ENCODE results near the gene TLN1. TPM values are rescaled to one million over a fixed set of nuclear protein-coding genes. Genes with fewer than 3 reads are reported as not detected.

Gene TLN1
- total and polyA plus RNA-seq, 11 donors: 152 to 373 (median 257) TPM

GRCh38 chr9:35650341-35651158 lies 81.4 kb downstream of the TLN1 start, which contains the start of gene SIT1:
SIT1 (minus strand) TSS chr9:35650931; CDS start chr9:35650853, 78 bp downstream.
- ATAC-seq (no peak), DNase-seq (no peak)
- TF ChIP-seq POLR2A (IDR thresholded peaks at IDR 0.05): no peak
- TF ChIP-seq, protein P1, sequence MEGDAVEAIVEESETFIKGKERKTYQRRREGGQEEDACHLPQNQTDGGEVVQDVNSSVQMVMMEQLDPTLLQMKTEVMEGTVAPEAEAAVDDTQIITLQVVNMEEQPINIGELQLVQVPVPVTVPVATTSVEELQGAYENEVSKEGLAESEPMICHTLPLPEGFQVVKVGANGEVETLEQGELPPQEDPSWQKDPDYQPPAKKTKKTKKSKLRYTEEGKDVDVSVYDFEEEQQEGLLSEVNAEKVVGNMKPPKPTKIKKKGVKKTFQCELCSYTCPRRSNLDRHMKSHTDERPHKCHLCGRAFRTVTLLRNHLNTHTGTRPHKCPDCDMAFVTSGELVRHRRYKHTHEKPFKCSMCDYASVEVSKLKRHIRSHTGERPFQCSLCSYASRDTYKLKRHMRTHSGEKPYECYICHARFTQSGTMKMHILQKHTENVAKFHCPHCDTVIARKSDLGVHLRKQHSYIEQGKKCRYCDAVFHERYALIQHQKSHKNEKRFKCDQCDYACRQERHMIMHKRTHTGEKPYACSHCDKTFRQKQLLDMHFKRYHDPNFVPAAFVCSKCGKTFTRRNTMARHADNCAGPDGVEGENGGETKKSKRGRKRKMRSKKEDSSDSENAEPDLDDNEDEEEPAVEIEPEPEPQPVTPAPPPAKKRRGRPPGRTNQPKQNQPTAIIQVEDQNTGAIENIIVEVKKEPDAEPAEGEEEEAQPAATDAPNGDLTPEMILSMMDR (IDR thresholded peaks at IDR 0.05): no peak
- 66 to 74% (median 71%) methylated on average over 17 to 22 of the region's 22 CpGs for WGBS, 4 donors
- Histone ChIP-seq H3K36me3 (no peaks in the 10 kb centered on the region), H3K4me3 (peak within 1 kb of the TSS in 4 of 12 donors; percentile 20 to 54 (median 27)), H3K9me3 (no peaks in the 10 kb centered on the region), H3K4me1 (peaks cover 0 to 54% (median 9%) of the 10 kb centered on the region in 12 donors), H3K27me3 (no peaks in the 10 kb centered on the region), H3K27ac (peak within 1 kb of the TSS in 4 of 12 donors; percentile 17 to 86 (median 26))
- intact Hi-C loops (cut with DNase I): loop anchor here in 5 of 10 donors (10.0 kb wide), 4 partner anchors 46 to 234 kb away; partner anchors contain the start of genes TESK1 (in 2 of the 5), FAM221B (in 1 of the 5), HINT2 (in 1 of the 5) and SPAG8 (in 1 of the 5)

- peak overlapping the region in 4 of 12 donors; percentile 3 to 86 (median 26) for H3K27ac ChIP-seq
- DNase-seq (no peak), ATAC-seq (peak in 1 of 4 donors; percentile 4)
- intact Hi-C loops (cut with DNase I): loop anchor here in 8 of 10 donors (5.0 to 10.0 kb wide), 9 partner anchors 38 to 235 kb away; partner anchors contain the start of genes TESK1 (in 2 of the 8), FAM221B (in 1 of the 8), HINT2 (in 1 of the 8) and SPAG8 (in 1 of the 8)
- H3K4me3 ChIP-seq: peak overlapping the region in 4 of 12 donors; percentile 20 to 54 (median 27)
- no peaks in the 10 kb centered on the region for H3K36me3 ChIP-seq
- no peaks in the 10 kb centered on the region for H3K27me3 ChIP-seq
- TF ChIP-seq POLR2A (IDR thresholded peaks at IDR 0.05): no peak
- no peaks in the 10 kb centered on the region for H3K9me3 ChIP-seq
- peaks cover 0 to 62% (median 9%) of the 10 kb centered on the region in 12 donors for H3K4me1 ChIP-seq
- 79 to 81% (median 80%) methylated on average over 24 to 26 of the region's 26 CpGs for WGBS, 4 donors
These were observed 82.3 kb downstream of the TLN1 start for GRCh38 chr9:35649431-35650340.

Small RNA genes lying within 50 kb of the gene (microRNA-seq; reads per million reads assigned to microRNA genes)
- gene MIR6852: 0 to 0.41 (median 0.03) reads per million in 4 donors
- gene MIR6853: 0.41 to 0.77 (median 0.52) reads per million in 4 donors

Other genes starting within 250 kb of the TLN1 start
- 10 to 100 TPM; 23.0 to 56.1 (median 30.5) TPM for gene RUSC2, start 242.1 kb downstream of the TLN1 start, total RNA-seq
- gene RUSC2, start 242.1 kb downstream of the TLN1 start, polyA plus RNA-seq: 10 to 100 TPM; 23.8 to 38.0 TPM
- gene TESK1, start 126.9 kb downstream of the TLN1 start, total RNA-seq: 10 to 100 TPM; 19.8 to 47.6 (median 24.5) TPM
- 10 to 100 TPM; 33.3 to 40.8 TPM for gene TESK1, start 126.9 kb downstream of the TLN1 start, polyA plus RNA-seq
- gene CD72, start 113.8 kb downstream of the TLN1 start, total RNA-seq: 1 to 10 TPM in 4 of 9 donors, under 1 TPM in 3, not detected in 2; 0.46 to 10.0 (median 1.2) TPM
- gene CD72, start 113.8 kb downstream of the TLN1 start, polyA plus RNA-seq: under 1 TPM; 0.38 to 0.76 TPM
- gene SIT1, start 81.3 kb downstream of the TLN1 start, total RNA-seq: 1 to 10 TPM in 1 of 9 donors, under 1 TPM in 2, not detected in 6; 0.47 to 4.2 (median 0.54) TPM
- gene SIT1, start 81.3 kb downstream of the TLN1 start, polyA plus RNA-seq: under 1 TPM in 1 of 2 donors, not detected in 1; 0.19 TPM
- over 10,000 TPM in 3 of 9 donors, 1,000 to 10,000 TPM in 5, 100 to 1,000 TPM in 1; 462 to 18,741 (median 5,764) TPM for gene RMRP, start 74.2 kb downstream of the TLN1 start, total RNA-seq
- 100 to 1,000 TPM; 118 to 429 TPM for gene RMRP, start 74.2 kb downstream of the TLN1 start, polyA plus RNA-seq
- 10 to 100 TPM; 35.5 to 78.5 (median 43.8) TPM for gene CCDC107, start 73.9 kb downstream of the TLN1 start, total RNA-seq
- 100 to 1,000 TPM in 1 of 2 donors, 10 to 100 TPM in 1; 70.1 to 116 TPM for gene CCDC107, start 73.9 kb downstream of the TLN1 start, polyA plus RNA-seq
- 1 to 10 TPM in 1 of 9 donors, under 1 TPM in 8; 0.11 to 1.2 (median 0.27) TPM for gene ARHGEF39, start 67.0 kb downstream of the TLN1 start, total RNA-seq
- under 1 TPM; 0.12 to 0.30 TPM for gene ARHGEF39, start 67.0 kb downstream of the TLN1 start, polyA plus RNA-seq
- 10 to 100 TPM in 1 of 9 donors, 1 to 10 TPM in 1, under 1 TPM in 1, not detected in 6; 0.47 to 13.9 (median 2.3) TPM for gene CA9, start 58.3 kb downstream of the TLN1 start, total RNA-seq
- under 1 TPM; 0.23 to 0.54 TPM for gene CA9, start 58.3 kb downstream of the TLN1 start, polyA plus RNA-seq
- 1,000 to 10,000 TPM in 3 of 9 donors, 100 to 1,000 TPM in 6; 621 to 1,314 (median 858) TPM for gene TPM2, start 42.3 kb downstream of the TLN1 start, total RNA-seq
- gene TPM2, start 42.3 kb downstream of the TLN1 start, polyA plus RNA-seq: 1,000 to 10,000 TPM in 1 of 2 donors, 100 to 1,000 TPM in 1; 761 to 2,450 TPM
- gene CREB3, start 471 bp upstream of the TLN1 start, total RNA-seq: 10 to 100 TPM; 16.1 to 38.0 (median 25.5) TPM
- 10 to 100 TPM; 26.7 to 49.4 TPM for gene CREB3, start 471 bp upstream of the TLN1 start, polyA plus RNA-seq
- gene GBA2, start 17.0 kb upstream of the TLN1 start, total RNA-seq: 10 to 100 TPM; 52.1 to 93.8 (median 65.5) TPM
- 10 to 100 TPM; 54.1 to 96.2 TPM for gene GBA2, start 17.0 kb upstream of the TLN1 start, polyA plus RNA-seq
- 10 to 100 TPM; 25.4 to 38.8 (median 32.7) TPM for gene RGP1, start 17.1 kb upstream of the TLN1 start, total RNA-seq
- 10 to 100 TPM; 14.7 to 29.8 TPM for gene RGP1, start 17.1 kb upstream of the TLN1 start, polyA plus RNA-seq
- not detected for gene MSMP, start 22.1 kb upstream of the TLN1 start, total RNA-seq
- under 1 TPM in 1 of 2 donors, not detected in 1; 0.26 TPM for gene MSMP, start 22.1 kb upstream of the TLN1 start, polyA plus RNA-seq
- 10 to 100 TPM; 15.2 to 36.4 (median 23.7) TPM for gene NPR2, start 59.4 kb upstream of the TLN1 start, total RNA-seq
- gene NPR2, start 59.4 kb upstream of the TLN1 start, polyA plus RNA-seq: 10 to 100 TPM; 10.2 to 14.5 TPM
- gene SPAG8, start 80.1 kb upstream of the TLN1 start, total RNA-seq: 1 to 10 TPM; 1.5 to 4.0 (median 2.5) TPM
- 1 to 10 TPM in 1 of 2 donors, under 1 TPM in 1; 0.58 to 4.2 TPM for gene SPAG8, start 80.1 kb upstream of the TLN1 start, polyA plus RNA-seq
- 10 to 100 TPM; 48.7 to 77.5 (median 57.4) TPM for gene HINT2, start 82.8 kb upstream of the TLN1 start, total RNA-seq
- 100 to 1,000 TPM in 1 of 2 donors, 10 to 100 TPM in 1; 51.4 to 139 TPM for gene HINT2, start 82.8 kb upstream of the TLN1 start, polyA plus RNA-seq
- not detected for gene FAM221B, start 96.5 kb upstream of the TLN1 start, total RNA-seq
- gene FAM221B, start 96.5 kb upstream of the TLN1 start, polyA plus RNA-seq: not detected
- gene TMEM8B, start 97.0 kb upstream of the TLN1 start, total RNA-seq: 10 to 100 TPM; 10.8 to 21.4 (median 18.2) TPM
- 1 to 10 TPM; 7.9 to 8.1 TPM for gene TMEM8B, start 97.0 kb upstream of the TLN1 start, polyA plus RNA-seq
- gene OR13J1, start 138.2 kb upstream of the TLN1 start, total RNA-seq: not detected
- gene OR13J1, start 138.2 kb upstream of the TLN1 start, polyA plus RNA-seq: not detected
- gene HRCT1, start 174.0 kb upstream of the TLN1 start, total RNA-seq: 1 to 10 TPM in 8 of 9 donors, under 1 TPM in 1; 0.97 to 9.5 (median 4.4) TPM
- gene HRCT1, start 174.0 kb upstream of the TLN1 start, polyA plus RNA-seq: 1 to 10 TPM; 3.7 to 6.3 TPM
- gene SPAAR, start 177.3 kb upstream of the TLN1 start, total RNA-seq: 10 to 100 TPM in 2 of 9 donors, 1 to 10 TPM in 7; 4.1 to 10.3 (median 6.8) TPM
- 10 to 100 TPM in 1 of 2 donors, 1 to 10 TPM in 1; 7.4 to 11.3 TPM for gene SPAAR, start 177.3 kb upstream of the TLN1 start, polyA plus RNA-seq
- not detected for gene OR2S2, start 226.0 kb upstream of the TLN1 start, total RNA-seq
- not detected for gene OR2S2, start 226.0 kb upstream of the TLN1 start, polyA plus RNA-seq

Measured in heart left ventricle (tissue), 16 donors.